GM12873 (cell line): ENCODE data around the gene INTS1.

Source experiments
- CTCF ChIP-seq: IDR thresholded peaks from 2 replicates; pipeline ENCODE4 v1.5.1; 2012; ENCODE audit warnings: low read depth, mild to moderate bottlenecking, moderate library complexity, low read length, control low read depth; ENCODE audit not compliant: insufficient read depth; ENCODE audit errors: missing control alignments

Gene INTS1

DNA sequence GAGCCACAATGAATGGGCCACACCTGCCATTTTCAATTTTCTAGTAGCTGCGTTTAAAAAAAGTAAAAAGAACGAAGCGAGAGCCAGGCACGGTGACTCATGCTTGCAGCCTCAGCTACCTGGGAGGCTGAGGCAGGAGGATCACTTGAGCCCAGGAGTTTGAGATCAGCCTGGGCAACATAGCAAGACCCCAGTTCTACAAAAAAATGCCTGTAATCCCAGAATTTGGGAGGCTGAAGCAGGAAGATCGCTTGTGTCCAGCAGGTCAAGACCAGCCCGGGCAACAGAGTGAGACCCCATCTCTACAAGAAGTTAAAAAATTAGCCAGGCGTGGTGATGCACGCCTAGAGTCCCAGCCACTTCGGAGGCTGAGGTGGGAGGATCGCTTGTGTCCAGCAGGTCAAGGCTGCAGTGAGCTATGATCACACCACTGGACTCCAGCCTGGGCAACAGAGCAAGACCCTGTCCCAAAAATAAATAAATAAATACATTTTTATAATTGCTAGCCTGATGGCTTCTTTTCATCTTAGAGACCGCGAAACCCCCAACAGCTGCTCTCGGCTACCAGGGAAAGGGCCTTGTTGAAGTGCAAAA is 77.0 kb downstream of the INTS1 start:
- no peak for TF ChIP-seq CTCF

DNA sequence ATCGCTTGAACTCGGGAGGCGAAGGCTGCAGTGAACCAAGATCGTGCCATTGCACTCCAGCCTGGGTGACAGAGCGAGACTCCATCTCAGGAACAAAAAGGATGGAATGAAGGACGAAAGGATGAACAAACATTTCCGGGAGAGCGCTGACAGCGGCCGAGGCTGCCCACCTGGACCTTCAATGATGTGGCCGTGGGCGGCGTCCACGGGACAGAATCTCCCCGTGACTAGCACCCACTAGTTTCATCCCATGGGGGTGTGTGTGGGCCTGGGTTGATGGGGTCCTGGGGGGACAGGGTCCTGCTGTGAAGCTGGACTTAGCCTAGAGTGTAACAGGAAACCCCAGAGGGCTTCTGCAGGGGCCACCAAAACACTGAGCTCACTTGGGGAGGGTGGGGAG is 77.7 kb downstream of the INTS1 start:
- no peak for TF ChIP-seq CTCF

DNA sequence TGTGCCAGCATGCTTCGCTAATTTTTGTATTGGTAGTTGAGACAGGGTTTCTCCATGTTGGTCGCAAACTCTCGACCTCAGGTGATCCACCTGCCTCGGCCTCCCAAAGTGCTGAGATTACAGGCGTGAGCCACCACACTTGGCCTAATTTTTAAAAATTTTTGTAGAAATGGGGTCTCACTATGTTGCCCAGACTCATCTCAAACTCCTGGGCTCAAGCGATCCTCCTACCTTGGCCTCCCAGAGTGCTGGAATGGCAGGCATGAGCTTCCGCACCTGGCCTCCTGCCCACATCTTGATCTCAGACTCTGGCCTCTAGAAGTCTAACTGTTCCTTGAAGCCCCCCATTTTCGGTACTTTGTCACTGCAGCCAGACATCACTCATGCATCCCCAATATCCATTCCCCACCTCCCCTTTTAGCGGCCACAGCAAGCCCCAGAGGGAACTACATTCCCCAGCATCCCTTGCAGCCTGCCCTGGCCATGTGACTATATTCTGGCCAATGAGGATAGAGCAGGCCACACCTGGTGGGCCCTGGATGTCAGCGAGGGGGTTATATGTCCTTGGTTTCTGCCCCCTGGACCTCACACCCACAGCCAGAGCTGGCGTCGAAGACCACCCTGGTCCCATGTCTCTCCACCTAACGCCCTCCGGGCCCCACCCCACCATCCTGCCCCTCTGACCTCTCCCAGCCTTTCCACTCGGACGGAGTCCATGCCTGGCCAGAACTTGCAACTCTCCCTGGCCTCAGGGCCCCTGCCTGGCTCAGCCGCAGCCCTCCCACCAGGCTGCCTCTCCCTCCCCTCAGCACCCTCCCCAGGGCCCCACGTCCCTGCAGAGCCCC is 78.7 kb downstream of the INTS1 start:
- TF ChIP-seq CTCF, result no peak

- no peak for TF ChIP-seq CTCF
Observed at GRCh38 chr7:1424041-1424440, 80.1 kb downstream of the INTS1 start.

- no peak for TF ChIP-seq CTCF
Observed at GRCh38 chr7:1423264-1423811, 80.9 kb downstream of the INTS1 start.

DNA sequence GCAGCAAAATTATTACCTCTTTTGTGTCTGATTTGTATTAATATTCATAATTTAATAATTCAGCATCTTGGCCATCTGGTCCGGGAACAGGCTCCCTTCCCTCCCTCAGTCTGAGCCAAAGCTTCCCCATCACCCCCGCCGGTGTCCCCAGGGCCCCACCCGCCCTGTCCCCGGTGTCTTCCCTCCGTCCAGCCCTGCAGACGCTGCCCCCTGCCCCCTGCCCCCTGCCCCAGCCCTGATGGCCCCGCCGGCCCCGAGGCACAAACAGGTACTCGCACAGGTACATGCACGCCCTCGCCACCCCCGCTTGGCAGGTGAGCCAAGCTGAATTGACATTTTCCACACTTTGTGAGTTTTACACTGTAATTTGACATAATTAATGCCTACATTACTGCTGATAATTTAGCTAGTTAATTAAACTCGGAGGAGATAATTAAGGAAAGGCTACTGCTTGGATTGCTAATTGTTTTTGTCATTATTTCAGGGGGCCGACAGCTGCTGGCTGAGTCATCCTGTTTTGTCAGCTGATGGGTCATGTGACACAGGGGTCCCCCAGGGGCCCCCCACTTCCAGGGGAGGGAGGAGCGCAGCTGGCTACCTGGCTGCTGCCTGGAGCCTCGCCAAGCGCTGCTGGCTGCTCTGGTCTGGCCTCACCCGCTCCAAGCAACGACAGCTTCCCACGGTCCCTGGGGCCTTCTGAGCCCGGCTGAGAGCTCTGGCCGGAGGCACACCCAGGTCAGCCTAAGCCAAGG is 81.5 kb downstream of the INTS1 start:
- no peak for TF ChIP-seq CTCF

DNA sequence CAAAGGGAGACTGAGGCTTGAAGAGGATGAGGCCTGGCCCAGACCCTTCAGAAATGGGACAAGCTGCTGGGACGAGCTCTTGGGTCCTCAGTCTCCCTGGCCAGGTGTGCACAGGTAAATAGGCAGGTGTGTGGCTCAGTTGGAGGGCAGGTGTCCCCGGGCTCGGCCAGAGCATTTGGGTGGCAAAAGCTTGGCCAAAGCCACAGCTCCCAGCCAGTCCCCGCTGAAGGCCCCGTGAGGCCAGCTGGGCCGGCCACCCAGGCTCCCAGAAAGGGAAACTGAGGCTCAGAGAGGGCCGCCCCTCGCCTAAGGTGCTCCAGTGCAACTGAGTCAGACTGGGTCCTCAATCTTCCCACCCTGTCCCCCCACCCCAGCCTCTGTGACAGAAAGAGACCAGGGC is 82.2 kb downstream of the INTS1 start:
- no peak for TF ChIP-seq CTCF
